Keratinocyte (primary cell): ENCODE data around the gene EEPD1.

Experiments used
- EZH2 ChIP-seq: IDR thresholded peaks from one replicate; pipeline ENCODE4 v1.6.1; 2012; ENCODE audit warnings: inconsistent platforms, mild to moderate bottlenecking, low read length, moderate library complexity
- TF ChIP-seq, protein P1 (sequence below), 3 experiments: IDR thresholded peaks in 1 of 3; conservative IDR thresholded peaks in 1 of 3; optimal IDR thresholded peaks in 1 of 3; 2 replicates in 2 of 3; 3 replicates in 1 of 3; pipeline versions ENCODE3 to v1.5.1; 2011; ENCODE audit warnings: low read length in 3 of 3, mild to moderate bottlenecking in 3 of 3, moderate library complexity in 2 of 3, control low read depth in 1 of 3, inconsistent platforms in 1 of 3; ENCODE audit not compliant: insufficient read depth in 2 of 3; ENCODE audit errors: extremely low read depth in 1 of 3

DNA sequence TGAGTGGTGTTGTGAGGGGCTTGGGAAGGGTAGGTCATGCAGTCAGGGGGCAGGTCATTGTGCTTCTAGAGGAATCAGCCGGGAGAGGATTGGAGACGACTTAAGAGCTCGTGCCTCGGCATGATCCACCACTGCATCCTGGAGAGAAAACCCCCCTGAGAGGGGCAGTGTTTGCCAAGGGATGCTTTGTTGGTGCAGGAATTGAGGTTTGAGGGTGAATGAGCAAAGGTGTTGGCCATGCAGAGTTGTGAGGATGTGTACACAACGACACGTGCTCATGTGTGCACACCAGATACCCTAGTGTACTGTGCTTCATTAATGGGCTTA is 151.0 kb downstream of the EEPD1 start:
- TF ChIP-seq EZH2: no peak
- TF ChIP-seq, protein P1, sequence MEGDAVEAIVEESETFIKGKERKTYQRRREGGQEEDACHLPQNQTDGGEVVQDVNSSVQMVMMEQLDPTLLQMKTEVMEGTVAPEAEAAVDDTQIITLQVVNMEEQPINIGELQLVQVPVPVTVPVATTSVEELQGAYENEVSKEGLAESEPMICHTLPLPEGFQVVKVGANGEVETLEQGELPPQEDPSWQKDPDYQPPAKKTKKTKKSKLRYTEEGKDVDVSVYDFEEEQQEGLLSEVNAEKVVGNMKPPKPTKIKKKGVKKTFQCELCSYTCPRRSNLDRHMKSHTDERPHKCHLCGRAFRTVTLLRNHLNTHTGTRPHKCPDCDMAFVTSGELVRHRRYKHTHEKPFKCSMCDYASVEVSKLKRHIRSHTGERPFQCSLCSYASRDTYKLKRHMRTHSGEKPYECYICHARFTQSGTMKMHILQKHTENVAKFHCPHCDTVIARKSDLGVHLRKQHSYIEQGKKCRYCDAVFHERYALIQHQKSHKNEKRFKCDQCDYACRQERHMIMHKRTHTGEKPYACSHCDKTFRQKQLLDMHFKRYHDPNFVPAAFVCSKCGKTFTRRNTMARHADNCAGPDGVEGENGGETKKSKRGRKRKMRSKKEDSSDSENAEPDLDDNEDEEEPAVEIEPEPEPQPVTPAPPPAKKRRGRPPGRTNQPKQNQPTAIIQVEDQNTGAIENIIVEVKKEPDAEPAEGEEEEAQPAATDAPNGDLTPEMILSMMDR (optimal IDR thresholded peaks at IDR 0.05 in 1 of 3, IDR thresholded peaks at IDR 0.05 in 1 of 3, conservative IDR thresholded peaks at IDR 0.05 in 1 of 3; ENCODE audit: extremely low read depth in 1 of 3, insufficient read depth in 2 of 3, low read length in 3 of 3): no peak
